GM12801 (cell line): ENCODE results near the gene TNNT2.

Source experiments
- CTCF ChIP-seq: IDR thresholded peaks from one replicate; pipeline ENCODE4 v1.5.1; 2011; ENCODE audit warnings: control low read depth; ENCODE audit not compliant: insufficient read length; ENCODE audit errors: extremely low read depth

TNNT2 gene

GRCh38 chr1:201332021-201332420, 45.5 kb downstream of the TNNT2 start:
- no peak for TF ChIP-seq CTCF

GRCh38 chr1:201331166-201331565, 46.3 kb downstream of the TNNT2 start:
- TF ChIP-seq CTCF, result no peak

GRCh38 chr1:201330541-201330940, 46.9 kb downstream of the TNNT2 start:
- no peak for TF ChIP-seq CTCF

- TF ChIP-seq CTCF, result no peak
These were observed 47.7 kb downstream of the TNNT2 start for GRCh38 chr1:201329801-201330200.

- no peak for TF ChIP-seq CTCF
These were observed 48.2 kb downstream of the TNNT2 start for GRCh38 chr1:201329286-201329685.

GRCh38 chr1:201328576-201328975, 48.9 kb downstream of the TNNT2 start:
- no peak for TF ChIP-seq CTCF

- TF ChIP-seq CTCF, result no peak
These were observed 49.7 kb downstream of the TNNT2 start for GRCh38 chr1:201327687-201328240.

- no peak for TF ChIP-seq CTCF
These were observed 50.8 kb downstream of the TNNT2 start for GRCh38 chr1:201326710-201327109.
